Endothelial cell of umbilical vein (primary cell): ENCODE data around the gene BET1. TPM values are rescaled to one million over a fixed set of nuclear protein-coding genes. Genes with fewer than 3 reads are reported as not detected.

ENCODE experiments used
- BruUV-seq: library from RNA; stranded (reverse); fragments of 400-500 nt; replicated peaks from 2 replicates; lab custom pipeline; 2021; lab: Mats Ljungman, UMichigan
- CTCF ChIA-PET: fragments of 300-600, 350-600 bp; sonication (Branson Sonifier 250); formaldehyde crosslinking; loops from one replicate; lab custom pipeline; 2021; ENCODE audit warnings: antibody characterized with exemption, inconsistent platforms; lab: Charles Lee
- POLR2A ChIA-PET: fragments of 300-600, 350-600 bp; sonication (Branson Sonifier 250); formaldehyde crosslinking; loops from one replicate; lab custom pipeline; 2021; ENCODE audit warnings: antibody characterized with exemption, inconsistent platforms; lab: Charles Lee
- DNase-seq: peaks from one replicate; pipeline ENCODE4 v3.0.0-alpha.2; 2011; ENCODE audit warnings: low read depth, low spot score
- FAIRE-seq: peaks from 2 replicates; lab custom pipeline; 2011; peaks lifted over from hg19 to GRCh38; lab: Jason Lieb, UNC
- H2AFZ ChIP-seq: 2 replicates; pipeline ENCODE4 v1.6.0; 2012; ENCODE audit warnings: low read depth, low read length, control low read depth, inconsistent platforms
- H3K27ac ChIP-seq: 2 replicates; pipeline ENCODE4 v1.5.1; 2011; ENCODE audit warnings: low read depth, mild to moderate bottlenecking, control low read depth, low read length, moderate library complexity; ENCODE audit not compliant: insufficient read depth
- H3K27me3 ChIP-seq, 2 experiments: 2 replicates each; pipeline versions ENCODE4 v1.6.0 to v1.6.1; 2011; ENCODE audit warnings: low read length in 2 of 2, mixed read lengths in 1 of 2; ENCODE audit not compliant: control insufficient read depth in 2 of 2, insufficient read depth in 2 of 2
- H3K36me3 ChIP-seq, 2 experiments: 2 replicates in 1 of 2; 3 replicates in 1 of 2; pipeline ENCODE4 v1.5.1; 2011; ENCODE audit warnings: low read length in 2 of 2, mild to moderate bottlenecking in 1 of 2, moderate library complexity in 1 of 2; ENCODE audit not compliant: control insufficient read depth in 2 of 2, insufficient read depth in 2 of 2; ENCODE audit errors: extremely low read depth in 1 of 2
- H3K4me1 ChIP-seq: 3 replicates; pipeline ENCODE4 v1.5.1; 2011; ENCODE audit warnings: mild to moderate bottlenecking, low read length; ENCODE audit not compliant: control insufficient read depth, insufficient read depth; ENCODE audit errors: extremely low read depth
- H3K4me2 ChIP-seq: 2 replicates; pipeline ENCODE4 v1.6.1; 2011; ENCODE audit warnings: low read length, control low read depth, mixed read lengths; ENCODE audit not compliant: insufficient read depth
- H3K4me3 ChIP-seq, 3 experiments: fragments of 200-600 bp in 1 of 3; sonication (generic), shearing (Covaris generic) in 1 of 3; replicated peaks in 1 of 3; 2 replicates each; pipeline ENCODE4 v1.5.1; 2011 to 2016; ENCODE audit warnings: control low read depth in 3 of 3, low read length in 3 of 3, mild to moderate bottlenecking in 2 of 3, inconsistent platforms in 1 of 3, low read depth in 1 of 3, moderate library complexity in 1 of 3; ENCODE audit not compliant: insufficient read depth in 1 of 3
- H3K79me2 ChIP-seq: 2 replicates; pipeline ENCODE4 v1.6.0; 2012; ENCODE audit warnings: low read length, inconsistent platforms; ENCODE audit not compliant: control insufficient read depth, insufficient read depth
- H3K9ac ChIP-seq: replicated peaks from 2 replicates; pipeline ENCODE3; 2011; ENCODE audit warnings: low read length, control low read depth; ENCODE audit not compliant: insufficient read depth; ENCODE audit errors: extremely low read depth
- H3K9me1 ChIP-seq: replicated peaks from 3 replicates; pipeline ENCODE4 v1.6.0; 2011; ENCODE audit warnings: mild to moderate bottlenecking, low read length; ENCODE audit not compliant: control insufficient read depth, insufficient read depth; ENCODE audit errors: extremely low read depth
- H3K9me3 ChIP-seq: replicated peaks from 2 replicates; pipeline ENCODE4 v1.5.1; 2012; ENCODE audit warnings: low read length, inconsistent platforms; ENCODE audit not compliant: control insufficient read depth, insufficient read depth
- H4K20me1 ChIP-seq: replicated peaks from 2 replicates; pipeline ENCODE3; 2011; ENCODE audit warnings: mild to moderate bottlenecking, low read length; ENCODE audit not compliant: control insufficient read depth, insufficient read depth; ENCODE audit errors: extremely low read depth
- FOS ChIP-seq: IDR thresholded peaks from 2 replicates; pipeline ENCODE4 v1.6.1; 2011; ENCODE audit warnings: mild to moderate bottlenecking, low read length, moderate library complexity, borderline replicate concordance; ENCODE audit not compliant: insufficient read depth
- GATA2 ChIP-seq: IDR thresholded peaks from 2 replicates; pipeline ENCODE4 v1.7.0; 2011; ENCODE audit warnings: low read depth, mild to moderate bottlenecking, moderate library complexity, mixed read lengths, low read length; ENCODE audit not compliant: insufficient read length, insufficient read depth
- JUN ChIP-seq: IDR thresholded peaks from 2 replicates; pipeline ENCODE4 v1.6.1; 2011; ENCODE audit warnings: borderline replicate concordance, low read depth; ENCODE audit not compliant: insufficient read length, insufficient read depth
- MYC ChIP-seq: IDR thresholded peaks from one replicate; pipeline ENCODE4 v1.6.1; 2011; ENCODE audit warnings: mild to moderate bottlenecking, low read depth, low read length
- POLR2A ChIP-seq: IDR thresholded peaks from 2 replicates; pipeline ENCODE4 v1.6.1; 2012; ENCODE audit warnings: low read depth, mild to moderate bottlenecking, control low read depth, low read length
- dilution Hi-C: fragments of 300-500 bp; cut with MboI; formaldehyde crosslinking; loops from one replicate; pipeline ENCODE4 v1.15.0; 2019; ENCODE audit warnings: low sequenced_read_pairs; ENCODE audit not compliant: extremely low pct_ligation_motif_present
- intact Hi-C: fragments of 100-400 bp; cut with micrococcal nuclease; formaldehyde crosslinking; loops from one replicate; pipeline ENCODE4 v1.10.0; 2022
- polyA plus RNA-seq, 4 experiments: library from polyadenylated mRNA; depleted of rRNA in 3 of 4; stranded (reverse) in 3 of 4; unstranded in 1 of 4; fragments of >200 nt; gene quantifications; 2 replicates each; pipeline versions ENCODE4 v1.2.1 to v1.2.3, GENCODE V29; 2011 to 2012; ENCODE audit warnings: missing spikeins in 1 of 4
- total RNA-seq: library from RNA; stranded (reverse); gene quantifications from 2 replicates; pipeline ENCODE4 v1.2.3, GENCODE V29; 2021

Gene BET1
- total and polyA plus RNA-seq, 2 donors (not counting 3 experiments of a cell fraction or from before 2014, with no cell fraction given): 21.9 to 28.4 TPM

DNA sequence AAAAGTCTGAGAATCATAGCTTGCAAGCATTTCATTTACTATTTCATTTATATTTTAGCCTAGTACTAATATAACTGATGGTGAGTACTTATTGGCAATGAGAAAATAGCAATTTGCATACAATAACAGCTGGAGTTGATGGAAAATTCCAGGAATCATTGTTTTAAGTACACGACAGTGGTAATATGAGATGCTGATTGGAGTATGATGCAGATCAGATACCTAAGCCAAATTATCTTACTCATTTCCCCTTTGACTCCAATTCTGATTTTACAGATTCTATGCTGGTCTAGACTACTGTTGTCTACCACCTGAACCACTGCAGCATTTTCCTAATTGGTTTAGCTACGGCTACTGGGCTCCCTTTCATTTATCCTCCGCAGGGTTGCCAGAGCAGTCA is 45.9 kb downstream of the BET1 start:
- DNase-seq (peak; percentile 86), FAIRE-seq (peak; percentile 75)
- POLR2A ChIA-PET: interaction anchor here (1.2 kb wide), 1 partner anchor 13 kb away, joined by 4 read pairs; no protein-coding TSS in a partner anchor
- Histone ChIP-seq H3K27ac (peak overlapping the region; percentile 93), H3K36me3 (no peaks in the 10 kb centered on the region), H3K4me3 (peak overlapping the region in 2 of 3 experiments; percentile 16 to 37), H3K27me3 (no peaks in the 10 kb centered on the region), H3K4me1 (peaks cover 21% of the 10 kb centered on the region), H3K4me2 (peak overlapping the region; percentile 90), H3K9ac (peak overlapping the region; percentile 40), H3K9me1 (no peaks in the 10 kb centered on the region), H3K79me2 (no peaks in the 10 kb centered on the region), H4K20me1 (no peaks in the 10 kb centered on the region), H2AFZ (no peak overlapping the region), H3K9me3 (no peaks in the 10 kb centered on the region)
- BruUV-seq: no TSS peak
- TF ChIP-seq MYC (no peak), FOS (peak; percentile 62), JUN (peak; percentile 78), POLR2A (no peak), GATA2 (peak; percentile 87)
- dilution Hi-C loops: no loop called here
- intact Hi-C loops: loop anchor here (1.0 kb wide), 2 partner anchors 14 to 37 kb away; partner anchors contain the start of gene GNG11
- CTCF ChIA-PET: interaction anchor here (0.6 to 3.5 kb wide), 9 partner anchors 8 to 110 kb away, joined by 3 to 19 read pairs (median 4); partner anchors contain the start of gene GNG11

GRCh38 chr7:93957767-93958166 is 46.4 kb downstream of the BET1 start:
- DNase-seq (no peak), FAIRE-seq (no peak)
- intact Hi-C loops: loop anchor here (1.0 kb wide), 2 partner anchors 13 to 36 kb away; partner anchors contain the start of gene GNG11
- Histone ChIP-seq H3K9ac (no peak overlapping the region), H3K9me3 (no peaks in the 10 kb centered on the region), H3K36me3 (no peaks in the 10 kb centered on the region), H3K79me2 (no peaks in the 10 kb centered on the region), H3K4me3 (no peak overlapping the region), H3K27ac (peak overlapping the region; percentile 69), H3K4me2 (peak overlapping the region; percentile 27), H3K4me1 (peaks cover 21% of the 10 kb centered on the region), H3K9me1 (no peaks in the 10 kb centered on the region), H4K20me1 (no peaks in the 10 kb centered on the region), H3K27me3 (no peaks in the 10 kb centered on the region), H2AFZ (no peak overlapping the region)
- TF ChIP-seq GATA2 (no peak), MYC (no peak)
- dilution Hi-C loops: no loop called here
- ChIA-PET CTCF (interaction anchor here (0.8 to 3.5 kb wide), 7 partner anchors 8 to 111 kb away, joined by 3 to 19 read pairs (median 4); partner anchors contain the start of gene GNG11), POLR2A (interaction anchor here (1.2 kb wide), 1 partner anchor 12 kb away, joined by 4 read pairs; no protein-coding TSS in a partner anchor)
- BruUV-seq: TSS peak; percentile 69
